ENCODE data around the gene CCDC116.
"Not testable (repeated sequence)": the region's sequence is repeated elsewhere in the genome, so short reads cannot be mapped to it uniquely, and the experiment has no call there.

CCDC116 gene

GRCh38 chr22:21634081-21634480 lies 1.5 kb downstream of the CCDC116 start:
- Histone ChIP-seq H4K20me1 (peaks cover 0 to 1% (median under 1%) of the 10 kb centered on the region in 11 experiments; a peak in 9 of 22 replicates), H3K9me3 (replicated peaks in 1 of 11) (peaks cover 0 to 10% (median 7%) of the 10 kb centered on the region in 11 experiments; a peak in 15 of 22 replicates), H3K27ac (no peak overlapping the region), H3K36me3 (peaks cover 0 to under 1% (median under 1%) of the 10 kb centered on the region in 11 experiments; a peak in 5 of 22 replicates), H3K9ac (no peak overlapping the region), H3K4me3 (no peak overlapping the region), H3K27me3 (no peaks in the 10 kb centered on the region), H3K4me2 (no peak overlapping the region), H3K4me1 (peaks cover under 1 to 20% (median 6%) of the 10 kb centered on the region in 10 experiments; a peak in 18 of 20 replicates)
- no peak for TF ChIP-seq Cebpa-rat (IDR thresholded peaks at IDR 0.05)

GRCh38 chr22:21634844-21635243 lies 2.3 kb downstream of the CCDC116 start:
- H3K4me2 ChIP-seq: no peak overlapping the region
- TF ChIP-seq Cebpa-rat (IDR thresholded peaks at IDR 0.05): no peak
- H3K27ac ChIP-seq: no peak overlapping the region
- H3K9ac ChIP-seq: no peak overlapping the region
- H3K36me3 ChIP-seq: no peaks in the 10 kb centered on the region
- H3K9me3 ChIP-seq (replicated peaks in 1 of 11): peaks cover 0 to 10% (median 7%) of the 10 kb centered on the region in 11 experiments; a peak in 15 of 22 replicates
- H3K4me1 ChIP-seq: peaks cover 0 to 19% (median 6%) of the 10 kb centered on the region in 10 experiments; a peak in 11 of 20 replicates
- no peaks in the 10 kb centered on the region for H3K27me3 ChIP-seq
- no peak overlapping the region for H3K4me3 ChIP-seq
- no peaks in the 10 kb centered on the region; a peak in 2 of 22 replicates for H4K20me1 ChIP-seq

- Histone ChIP-seq H3K27me3 (no peaks in the 10 kb centered on the region), H3K9ac (no peak overlapping the region), H3K4me2 (no peak overlapping the region), H4K20me1 (no peaks in the 10 kb centered on the region; a peak in 2 of 22 replicates), H3K36me3 (no peaks in the 10 kb centered on the region), H3K9me3 (replicated peaks in 1 of 11) (peaks cover 0 to 10% (median 7%) of the 10 kb centered on the region in 11 experiments; a peak in 15 of 22 replicates), H3K27ac (no peak overlapping the region), H3K4me1 (peaks cover 0 to 13% (median 3%) of the 10 kb centered on the region in 10 experiments; a peak in 13 of 20 replicates), H3K4me3 (no peak overlapping the region)
- TF ChIP-seq Cebpa-rat (IDR thresholded peaks at IDR 0.05): no peak
Measured at GRCh38 chr22:21635771-21636510, 3.4 kb downstream of the CCDC116 start.

GRCh38 chr22:21636629-21637218 lies 4.2 kb downstream of the CCDC116 start:
- Histone ChIP-seq H3K36me3 (no peaks in the 10 kb centered on the region), H3K4me3 (no peak overlapping the region), H3K27ac (no peak overlapping the region), H3K27me3 (no peaks in the 10 kb centered on the region), H3K4me1 (peaks cover 6 to 20% (median 9%) of the 10 kb centered on the region in 10 experiments), H3K9me3 (replicated peaks in 1 of 11) (peaks cover 0 to 10% (median 7%) of the 10 kb centered on the region in 11 experiments; a peak in 15 of 22 replicates), H3K4me2 (no peak overlapping the region), H4K20me1 (no peaks in the 10 kb centered on the region; a peak in 2 of 22 replicates), H3K9ac (no peak overlapping the region)
- no peak for TF ChIP-seq Cebpa-rat (IDR thresholded peaks at IDR 0.05)

GRCh38 chr22:21637450-21637849 lies 4.9 kb downstream of the CCDC116 start:
- not testable (repeated sequence) for H3K9me3 ChIP-seq (replicated peaks in 1 of 11); H3K4me3 ChIP-seq; H3K27ac ChIP-seq; H3K27me3 ChIP-seq; H4K20me1 ChIP-seq; H3K36me3 ChIP-seq; H3K9ac ChIP-seq
- H3K4me1 ChIP-seq: peaks cover 6 to 24% (median 11%) of the 10 kb centered on the region in 10 experiments
- 0 out of 22 replicates have a peak overlapping the region, but pooled peaks of 1 of the 11 experiments have one; percentile 10 for H3K4me2 ChIP-seq

GRCh38 chr22:21639359-21639758 lies 6.8 kb downstream of the CCDC116 start:
- TF ChIP-seq Cebpa-rat (IDR thresholded peaks at IDR 0.05): no peak
- H3K27ac ChIP-seq: no peak overlapping the region
- H3K9ac ChIP-seq: no peak overlapping the region

GRCh38 chr22:21640810-21641209 lies 8.2 kb downstream of the CCDC116 start:
- no peaks in the 10 kb centered on the region for H3K27me3 ChIP-seq
- TF ChIP-seq Cebpa-rat (IDR thresholded peaks at IDR 0.05): no peak
- H3K27ac ChIP-seq: peak overlapping the region in 1 of 11 experiments; percentile 93; a peak in 2 of 22 replicates
- H3K4me1 ChIP-seq: peaks cover 19 to 39% (median 25%) of the 10 kb centered on the region in 10 experiments
- H4K20me1 ChIP-seq: peaks cover 11 to 29% (median 15%) of the 10 kb centered on the region in 11 experiments; a peak in 20 of 22 replicates
- H3K36me3 ChIP-seq: peaks cover 11 to 26% (median 22%) of the 10 kb centered on the region in 11 experiments; a peak in 20 of 22 replicates
- H3K4me2 ChIP-seq: peak overlapping the region; percentile 82 to 99 (median 95); a peak in 19 of 22 replicates
- H3K4me3 ChIP-seq: no peak overlapping the region
- H3K9me3 ChIP-seq (replicated peaks in 1 of 11): no peaks in the 10 kb centered on the region
- H3K9ac ChIP-seq: peak overlapping the region in 5 of 11 experiments; percentile 81 to 94 (median 86); a peak in 5 of 22 replicates

More at GRCh38 chr22:21639359-21639758, 6.8 kb downstream of the CCDC116 start:
- Histone ChIP-seq H3K36me3 (peaks cover 0 to 12% (median 8%) of the 10 kb centered on the region in 11 experiments; a peak in 16 of 22 replicates), H3K27me3 (no peaks in the 10 kb centered on the region), H3K4me3 (no peak overlapping the region), H3K4me2 (no peak overlapping the region), H3K9me3 (replicated peaks in 1 of 11) (no peaks in the 10 kb centered on the region), H3K4me1 (peaks cover 19 to 39% (median 24%) of the 10 kb centered on the region in 10 experiments), H4K20me1 (peaks cover 11 to 16% (median 13%) of the 10 kb centered on the region in 11 experiments; a peak in 20 of 22 replicates)

GRCh38 chr22:21641417-21641788 lies 8.8 kb downstream of the CCDC116 start:
- Histone ChIP-seq H4K20me1 (peaks cover 14 to 35% (median 20%) of the 10 kb centered on the region in 11 experiments; a peak in 20 of 22 replicates), H3K36me3 (peaks cover 11 to 32% (median 27%) of the 10 kb centered on the region in 11 experiments; a peak in 21 of 22 replicates), H3K9ac (peak overlapping the region; percentile 79 to 94 (median 86); a peak in 21 of 22 replicates), H3K27me3 (no peaks in the 10 kb centered on the region), H3K9me3 (replicated peaks in 1 of 11) (no peaks in the 10 kb centered on the region), H3K4me1 (peaks cover 21 to 43% (median 28%) of the 10 kb centered on the region in 10 experiments), H3K4me2 (peak overlapping the region; percentile 82 to 99 (median 95)), H3K27ac (peak overlapping the region; percentile 38 to 93 (median 78); a peak in 16 of 22 replicates), H3K4me3 (peak overlapping the region; percentile 61 to 91 (median 80))
- no peak for TF ChIP-seq Cebpa-rat (IDR thresholded peaks at IDR 0.05)
